Ishikawa (cell line): ENCODE results near the gene DCBLD2.

Experiments
- CEBPB ChIP-seq: IDR thresholded peaks from 2 replicates; pipeline ENCODE4 v1.6.1; 2012
- CREB1 ChIP-seq: IDR thresholded peaks from 2 replicates; pipeline ENCODE4 v1.6.1; 2012; ENCODE audit warnings: low read depth
- EGR1 ChIP-seq: IDR thresholded peaks from 2 replicates; pipeline ENCODE4 v1.6.1; 2012
- EP300 ChIP-seq: IDR thresholded peaks from 2 replicates; pipeline ENCODE4 v1.6.1; 2012; ENCODE audit warnings: borderline replicate concordance
- FOXM1 ChIP-seq: IDR thresholded peaks from 2 replicates; pipeline ENCODE4 v1.6.1; 2012; ENCODE audit warnings: low read depth, borderline replicate concordance
- MAX ChIP-seq: IDR thresholded peaks from 2 replicates; pipeline ENCODE4 v1.6.1; 2012
- NFIC ChIP-seq: IDR thresholded peaks from 2 replicates; pipeline ENCODE4 v1.6.1; 2012
- RAD21 ChIP-seq: IDR thresholded peaks from 2 replicates; pipeline ENCODE4 v1.6.1; 2012; ENCODE audit warnings: low read depth
- REST ChIP-seq: IDR thresholded peaks from 2 replicates; pipeline ENCODE4 v1.6.1; 2012; ENCODE audit warnings: low read depth, mild to moderate bottlenecking
- TAF1 ChIP-seq: IDR thresholded peaks from 2 replicates; pipeline ENCODE4 v1.6.1; 2012; ENCODE audit warnings: low read depth, mild to moderate bottlenecking
- TCF12 ChIP-seq: IDR thresholded peaks from 2 replicates; pipeline ENCODE4 v1.6.1; 2012; ENCODE audit warnings: low read depth
- TEAD4 ChIP-seq: IDR thresholded peaks from 2 replicates; pipeline ENCODE4 v1.6.1; 2012
- YY1 ChIP-seq: IDR thresholded peaks from 2 replicates; pipeline ENCODE4 v1.6.1; 2012; ENCODE audit warnings: low read depth
- ZBTB7A ChIP-seq: IDR thresholded peaks from 2 replicates; pipeline ENCODE4 v1.6.1; 2012; ENCODE audit warnings: low read depth
- TF ChIP-seq, protein P1 (sequence below): IDR thresholded peaks from 2 replicates; pipeline ENCODE4 v1.6.1; 2012

DCBLD2 gene

DNA sequence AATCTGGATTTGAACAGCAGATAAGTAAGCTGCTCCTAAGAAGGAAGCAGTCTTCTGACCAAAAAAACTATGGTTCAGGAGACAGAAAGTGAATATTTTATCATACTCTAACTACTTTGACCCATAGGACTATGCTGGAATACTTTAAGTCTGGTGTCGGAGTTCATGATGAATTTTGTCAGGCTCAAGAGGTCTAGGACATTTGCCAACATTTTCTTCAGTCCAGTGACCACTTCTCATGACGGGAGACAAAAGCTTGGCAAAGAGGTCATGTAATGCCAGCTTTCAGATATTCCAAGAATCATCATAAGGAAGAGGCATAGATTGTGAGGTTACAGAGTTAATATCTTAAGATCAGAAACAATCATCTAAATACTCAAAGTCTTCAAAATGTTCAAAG is 20.5 kb upstream of the DCBLD2 start:
- TF ChIP-seq NFIC (peak; percentile 96), TCF12 (peak; percentile 83), MAX (peak; percentile 41; the same call in 1 of the 2 replicates), CREB1 (no peak), TEAD4 (peak; percentile 76), EP300 (peak; percentile 94), YY1 (0 out of 2 replicates have a peak, but pooled peaks have one; percentile 21), FOXM1 (peak; percentile 60; the same call in 1 of the 2 replicates), CEBPB (0 out of 2 replicates have a peak, but pooled peaks have one; percentile 10), REST (no peak)

DNA sequence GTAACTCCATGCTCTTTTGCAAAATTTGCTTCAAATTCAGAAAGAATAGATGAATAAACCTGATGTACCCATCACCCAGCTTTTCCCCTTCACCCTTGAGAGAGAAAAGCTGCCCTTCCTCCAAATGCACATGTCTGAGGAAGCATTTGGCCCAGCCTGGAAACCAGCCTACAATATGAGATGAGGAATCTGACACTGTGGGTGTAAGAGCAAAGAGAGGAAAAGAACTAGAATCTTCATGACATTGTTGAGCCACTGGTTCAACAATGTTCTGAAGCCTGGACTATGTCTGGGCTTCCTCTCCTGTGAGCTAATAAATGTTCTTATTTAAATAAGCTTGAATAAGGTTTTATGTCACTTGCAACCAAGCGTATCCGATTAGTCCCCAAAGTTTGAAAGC is 18.7 kb upstream of the DCBLD2 start:
- TF ChIP-seq TEAD4: no peak
- no peak for TF ChIP-seq RAD21
- TF ChIP-seq CEBPB: no peak
- no peak for TF ChIP-seq ZBTB7A
- TF ChIP-seq EGR1: no peak
- no peak for TF ChIP-seq NFIC
- no peak for TF ChIP-seq REST
- TF ChIP-seq TCF12: no peak
- no peak for TF ChIP-seq MAX
- TF ChIP-seq TAF1: no peak

DNA sequence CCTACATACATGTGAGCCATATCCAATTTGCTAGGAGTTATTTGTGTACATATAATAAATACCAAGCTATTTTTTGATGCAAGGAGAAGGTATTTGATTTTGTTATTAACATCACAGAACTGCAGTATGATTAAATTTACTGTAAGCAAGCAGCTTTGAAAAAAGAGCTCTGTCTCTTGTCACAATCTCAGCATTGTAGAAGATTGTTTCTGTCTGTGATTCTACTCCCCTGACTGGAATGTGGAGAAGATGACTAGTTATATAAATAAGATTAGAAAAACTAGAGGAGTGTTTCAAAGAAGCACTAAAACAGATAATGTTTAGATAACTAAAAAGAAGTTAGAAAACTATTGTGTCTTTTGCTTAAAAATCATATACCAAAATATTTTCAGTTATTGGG is 17.1 kb upstream of the DCBLD2 start:
- no peak for TF ChIP-seq EP300

DNA sequence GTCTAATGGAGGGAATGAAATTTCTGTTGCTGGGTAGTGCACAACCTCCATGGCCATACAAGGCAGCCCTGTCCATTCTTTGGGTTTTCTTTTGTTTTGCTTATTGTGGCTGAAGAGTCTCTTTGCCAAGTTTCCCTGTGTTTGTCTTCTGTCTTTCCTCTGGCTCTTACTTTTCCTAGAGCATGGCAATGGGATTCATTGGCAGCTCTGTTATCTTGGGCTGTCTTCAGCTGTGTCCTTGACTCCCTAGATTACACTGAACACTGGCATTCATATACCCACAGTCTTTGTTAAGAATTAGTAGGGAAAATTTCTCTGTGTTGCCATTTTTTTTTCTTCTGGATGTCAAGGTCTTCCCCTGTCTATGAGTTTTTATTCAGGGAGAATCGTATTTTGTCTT is 16.1 kb upstream of the DCBLD2 start:
- TF ChIP-seq CREB1 (no peak), EP300 (no peak), TEAD4 (no peak), TCF12 (no peak), EGR1 (no peak), YY1 (no peak), CEBPB (no peak), TAF1 (no peak), NFIC (no peak), FOXM1 (no peak), ZBTB7A (no peak), MAX (no peak), RAD21 (no peak), REST (no peak)
- TF ChIP-seq, protein P1, sequence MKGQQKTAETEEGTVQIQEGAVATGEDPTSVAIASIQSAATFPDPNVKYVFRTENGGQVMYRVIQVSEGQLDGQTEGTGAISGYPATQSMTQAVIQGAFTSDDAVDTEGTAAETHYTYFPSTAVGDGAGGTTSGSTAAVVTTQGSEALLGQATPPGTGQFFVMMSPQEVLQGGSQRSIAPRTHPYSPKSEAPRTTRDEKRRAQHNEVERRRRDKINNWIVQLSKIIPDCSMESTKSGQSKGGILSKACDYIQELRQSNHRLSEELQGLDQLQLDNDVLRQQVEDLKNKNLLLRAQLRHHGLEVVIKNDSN: no peak

DNA sequence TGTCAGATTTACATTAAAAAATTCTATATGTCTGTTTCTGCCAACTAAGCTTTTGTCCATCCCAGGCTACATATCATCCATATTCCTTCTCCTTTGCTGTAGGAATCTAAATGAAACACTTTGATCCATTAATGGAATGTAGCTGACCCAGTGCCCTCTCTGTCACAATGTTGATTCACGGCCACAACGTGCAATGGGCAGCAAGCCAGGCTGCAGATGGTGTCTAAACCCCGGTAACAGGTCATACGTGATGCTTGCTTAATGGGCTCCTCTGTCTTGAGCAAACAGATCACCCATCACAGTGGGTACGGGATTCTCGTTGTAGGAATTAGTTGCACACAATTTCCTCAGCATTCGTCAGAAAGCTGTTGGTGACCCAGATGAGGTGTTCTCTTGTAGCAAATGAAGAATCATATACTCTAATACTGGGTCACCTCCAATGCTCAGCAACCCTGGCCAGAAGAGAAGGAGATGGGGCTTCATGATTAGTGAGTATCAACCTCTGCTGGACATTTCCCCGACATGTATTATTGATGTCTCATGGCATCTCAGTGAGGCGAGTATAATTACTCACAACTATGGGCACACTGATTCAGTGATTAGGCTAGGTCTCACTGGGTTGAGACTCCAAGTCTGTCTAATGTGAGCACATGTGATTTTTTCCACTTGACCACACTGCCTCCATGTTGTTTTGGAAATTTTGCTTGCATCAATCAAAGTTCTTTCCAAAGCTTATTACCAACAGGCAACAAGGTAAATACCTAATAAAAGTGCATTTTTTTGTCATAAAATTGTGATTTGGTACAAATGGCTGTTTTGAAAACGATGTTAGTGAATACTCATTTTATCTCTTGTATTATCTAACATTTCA is 12.9 kb upstream of the DCBLD2 start:
- TF ChIP-seq RAD21 (no peak), TCF12 (no peak), NFIC (0 out of 2 replicates have a peak, but pooled peaks have one; percentile 6), MAX (no peak), CEBPB (no peak)
